K562 treated with DMSO at 1 percent for 4 hours (cell line): ENCODE measurements around the gene BEST4. TPM values are rescaled to one million over a fixed set of nuclear protein-coding genes. Genes with fewer than 3 reads are reported as not detected.

Source experiments
- total RNA-seq: library from RNA; unstranded; fragments of 300-600 nt; gene quantifications from 2 replicates; pipeline ENCODE4 v1.2.3, GENCODE V29; 2022; ENCODE audit not compliant: insufficient read depth

Gene BEST4
- total RNA-seq: not detected in 2 replicates

DNA sequence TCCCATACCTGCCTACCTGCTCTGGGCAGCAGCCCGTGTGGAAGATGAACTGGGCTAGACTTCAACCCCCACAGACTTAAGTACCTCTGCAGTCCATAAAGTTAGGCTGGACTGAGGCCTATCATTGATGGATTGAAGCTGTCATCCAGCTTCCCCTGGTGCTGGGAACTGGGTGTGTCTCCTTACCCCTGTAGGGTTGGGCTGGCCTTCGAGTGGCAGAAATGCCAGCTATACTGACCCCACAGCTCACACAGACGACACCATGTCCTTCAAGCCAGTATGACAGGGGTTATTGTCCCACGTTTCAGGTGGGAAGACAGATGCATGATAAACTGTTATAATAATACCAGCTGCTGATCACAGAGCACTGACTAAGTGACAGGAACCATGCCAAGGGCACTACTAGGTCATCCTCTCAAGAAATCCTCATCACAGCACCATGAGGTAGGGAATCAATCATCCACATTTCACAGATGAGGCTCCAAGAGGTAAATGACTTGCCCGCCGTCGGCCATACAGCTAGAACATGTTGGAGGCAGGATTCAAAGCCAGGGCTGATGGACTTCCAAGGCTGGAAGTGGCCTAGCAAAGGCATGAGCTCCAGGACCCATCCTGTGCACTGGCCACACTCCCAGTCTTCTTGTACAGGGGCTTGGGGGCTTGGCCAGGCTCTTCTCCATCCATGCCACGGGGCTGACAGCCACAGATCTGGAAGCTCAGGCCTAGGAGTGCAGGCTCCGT lies at the start of gene BEST4:
Gene BEST4, minus strand, starts transcription at position 51 of the 741 bp plus-strand sequence. CDS start 465 bp downstream, outside the sequence.

DNA sequence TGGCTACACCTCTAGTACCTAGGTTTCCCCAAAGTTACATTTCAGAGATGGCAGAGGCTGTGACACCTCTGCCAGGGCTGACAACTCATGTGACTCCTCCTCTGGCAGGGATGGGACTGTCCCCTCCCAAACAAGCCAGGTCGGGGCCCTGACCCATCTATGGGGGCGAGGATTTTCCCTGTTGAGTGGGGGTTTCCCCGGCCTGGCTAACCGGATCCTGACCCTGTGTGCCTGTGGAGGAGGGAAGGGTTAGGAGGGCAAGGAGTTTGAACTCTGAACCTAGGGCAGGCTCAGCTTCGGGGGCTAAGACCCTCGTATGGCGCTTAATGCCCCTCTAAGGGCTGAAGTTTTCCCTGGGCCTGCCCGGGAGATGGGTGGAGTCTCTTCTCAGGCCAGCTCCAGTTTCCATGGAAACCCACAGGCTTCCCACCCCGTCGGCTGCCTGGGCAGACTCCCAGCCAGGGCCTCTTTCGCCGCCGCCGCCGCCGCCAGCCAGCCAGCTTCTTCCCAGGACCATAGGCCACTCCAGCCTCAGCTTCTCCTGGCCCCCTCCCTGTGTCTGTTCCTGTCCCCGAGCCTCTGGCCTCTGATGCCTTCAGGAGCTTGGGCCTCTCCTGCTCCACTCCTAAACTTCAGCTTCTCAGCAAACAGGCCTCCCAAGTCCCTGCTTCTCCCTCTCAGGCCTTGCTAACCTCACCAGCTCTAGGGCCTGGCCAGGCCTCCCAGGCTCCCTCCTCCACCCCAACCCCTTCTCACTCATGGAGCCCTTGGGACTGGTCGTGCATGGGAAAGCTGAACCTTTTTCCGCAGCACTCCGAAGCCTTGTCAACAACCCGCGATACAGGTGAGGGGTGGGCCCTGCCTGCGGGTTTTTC lies 20.3 kb upstream of the BEST4 start, which contains the start of gene BTBD19:
Gene BTBD19, plus strand, starts transcription at position 461 of the 875 bp plus-strand sequence. Its CDS starts 298 bp downstream, at position 759.

DNA sequence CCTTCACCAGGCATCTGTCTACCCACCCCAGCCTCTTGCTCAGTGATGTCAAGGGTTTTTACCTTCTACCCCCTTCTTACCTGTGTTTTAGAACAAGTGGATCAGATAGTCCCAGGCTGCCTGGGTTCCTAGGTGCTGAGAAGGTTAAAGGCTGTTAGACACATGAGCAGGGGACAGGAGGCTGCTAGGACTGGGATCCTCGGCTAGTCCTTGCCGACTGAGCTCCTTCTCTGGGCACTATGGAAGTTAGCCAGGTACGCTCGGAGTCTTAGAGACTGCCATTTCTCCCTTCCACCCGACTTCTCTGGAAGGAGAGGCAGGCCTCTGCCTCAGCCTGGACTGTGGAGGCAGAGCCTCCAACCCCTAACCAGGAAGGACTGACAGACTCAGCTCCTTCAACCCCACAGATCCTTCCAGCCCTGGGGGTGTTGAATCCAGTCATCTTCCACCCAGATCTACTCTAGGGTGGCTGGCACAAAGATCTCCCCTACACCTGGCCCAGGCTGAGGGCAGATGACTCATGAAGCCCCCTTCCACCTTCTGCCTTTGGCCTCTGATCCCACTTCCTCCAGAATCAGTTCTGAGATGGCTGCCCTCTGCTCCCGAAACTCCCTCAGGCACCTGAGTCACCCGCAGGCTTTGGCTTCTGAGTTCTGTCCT lies 18.9 kb upstream of the BEST4 start, which contains the start of gene DYNLT4:
Gene DYNLT4, minus strand, starts transcription at position 648 of the 660 bp plus-strand sequence. CDS start 683 bp downstream, outside the sequence.

DNA sequence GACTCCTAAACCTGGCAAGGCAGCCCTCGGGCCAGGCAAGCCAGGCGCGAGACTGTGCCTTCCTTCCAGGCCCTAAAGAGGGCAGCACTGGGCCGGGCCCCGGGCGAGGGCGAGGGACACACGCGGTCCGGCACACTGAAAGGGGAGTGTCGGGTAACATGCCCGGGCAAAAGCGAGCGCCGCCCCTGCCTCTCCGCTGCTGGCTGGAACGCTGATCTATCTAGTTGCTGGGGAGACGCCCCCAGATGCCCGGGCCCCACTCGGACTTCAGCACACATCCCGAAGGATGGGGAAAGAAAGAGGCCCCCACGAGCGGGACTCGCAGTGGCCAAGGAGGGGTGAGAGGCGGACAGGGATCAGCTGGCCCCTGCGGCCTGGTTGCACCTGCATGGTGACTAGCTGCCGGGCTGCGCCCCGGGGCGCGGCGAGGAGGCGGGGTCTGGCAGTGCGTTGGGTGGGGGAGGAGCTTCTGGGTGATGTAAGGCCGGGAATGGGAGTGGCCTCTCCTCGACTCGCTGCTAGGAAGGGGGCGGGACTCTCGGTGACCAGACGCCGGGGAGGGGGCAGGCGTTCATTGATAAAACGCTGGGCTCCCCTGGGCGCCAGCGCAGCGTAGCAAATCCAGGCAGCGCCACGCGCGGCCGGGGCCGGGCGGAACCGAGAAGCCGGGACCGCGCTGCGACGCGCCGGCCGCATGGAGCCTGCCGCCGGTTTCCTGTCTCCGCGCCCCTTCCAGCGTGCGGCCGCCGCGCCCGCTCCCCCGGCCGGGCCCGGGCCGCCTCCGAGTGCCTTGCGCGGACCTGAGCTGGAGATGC lies 12.0 kb upstream of the BEST4 start, which contains the start of gene PLK3:
Gene PLK3, plus strand, starts transcription at position 608 of the 815 bp plus-strand sequence. Its CDS starts 87 bp downstream, at position 695.

DNA sequence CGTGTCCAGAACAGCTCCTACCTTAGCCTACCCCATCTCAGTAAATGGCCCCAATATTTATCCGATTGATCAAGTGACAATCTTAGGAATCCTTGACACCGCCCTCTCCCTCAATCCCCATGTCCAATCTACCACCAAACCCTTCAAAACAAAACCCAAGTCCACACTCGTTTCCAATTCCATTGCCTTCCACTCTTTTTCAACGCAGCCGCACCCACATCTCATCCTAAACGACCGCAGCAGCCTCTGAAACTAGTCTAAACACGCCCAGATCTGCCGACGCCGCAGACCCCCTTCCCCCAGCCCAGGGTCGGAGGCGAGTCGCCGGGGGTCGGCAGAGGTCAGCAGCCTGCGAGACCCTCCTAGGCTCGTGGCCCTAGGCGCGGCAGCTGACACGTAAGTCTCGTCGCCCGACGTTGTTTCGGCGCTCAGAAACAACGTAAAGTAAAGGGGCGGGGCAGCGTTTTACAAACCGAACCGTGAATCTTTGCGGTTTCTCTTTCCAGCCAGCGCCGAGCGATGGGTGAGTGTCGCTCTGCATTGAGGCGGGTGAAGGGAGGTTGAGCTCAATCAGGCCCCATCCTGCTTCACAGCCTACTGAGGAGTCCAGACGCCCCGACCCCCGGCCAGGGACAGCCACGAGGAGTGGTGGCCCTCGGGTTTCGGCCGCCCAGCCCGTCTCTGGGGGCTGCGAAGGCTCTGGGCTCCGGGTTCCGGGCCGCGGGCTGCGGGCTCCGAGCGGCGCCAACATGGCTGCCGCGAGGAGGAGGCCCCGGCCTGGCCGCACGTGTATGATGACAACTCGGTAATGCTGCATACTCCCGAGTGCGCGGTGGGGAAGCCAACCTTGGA lies 12.7 kb downstream of the BEST4 start, which contains the start of gene RPS8:
Gene RPS8, plus strand, starts transcription at position 463 of the 852 bp plus-strand sequence. Its CDS starts 57 bp downstream, at position 520.

DNA sequence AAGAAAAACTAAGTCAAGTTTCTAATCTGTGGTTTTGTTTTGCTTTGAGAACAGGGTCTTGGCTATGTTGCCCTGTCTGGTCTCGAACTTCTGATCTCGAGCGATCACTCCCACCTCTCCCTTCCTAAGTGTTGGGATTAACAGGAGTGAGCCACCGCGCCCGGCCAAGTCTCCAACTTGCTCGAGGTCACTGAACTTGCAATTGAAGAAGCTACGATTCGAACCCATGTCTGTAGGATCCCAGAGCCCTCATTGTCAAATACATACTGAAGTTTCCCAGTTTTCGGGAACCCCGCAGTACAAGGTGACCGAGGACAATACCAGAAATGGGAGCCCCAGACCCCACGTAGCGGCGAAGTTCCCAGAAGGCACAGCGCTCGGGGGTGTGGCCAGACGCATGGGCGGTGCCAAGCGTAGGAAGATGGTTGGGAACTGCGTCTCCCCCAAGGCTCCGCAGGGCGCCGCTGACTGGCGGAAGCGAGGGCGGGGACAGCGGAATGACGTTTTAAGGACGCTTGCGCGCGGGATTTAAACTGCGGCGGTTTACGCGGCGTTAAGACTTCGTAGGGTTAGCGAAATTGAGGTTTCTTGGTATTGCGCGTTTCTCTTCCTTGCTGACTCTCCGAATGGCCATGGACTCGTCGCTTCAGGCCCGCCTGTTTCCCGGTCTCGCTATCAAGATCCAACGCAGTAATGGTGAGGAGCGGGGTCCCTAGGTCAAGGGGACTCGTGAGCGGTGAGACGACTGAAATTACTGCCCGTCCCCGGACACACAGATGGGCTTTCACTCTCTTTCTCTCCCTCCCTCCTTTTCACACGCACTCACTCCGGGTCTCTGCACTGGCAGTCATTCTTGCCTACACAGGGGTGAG lies 48.4 kb downstream of the BEST4 start, which contains the start of gene KIF2C:
Gene KIF2C, plus strand, starts transcription at position 531 of the 872 bp plus-strand sequence. Its CDS starts 96 bp downstream, at position 627.

Other genes starting within 250 kb of the BEST4 start
- 5.6 and 8.5 TPM in 2 replicates for gene TMEM53, start 113.7 kb downstream of the BEST4 start, total RNA-seq
- not detected in 2 replicates for gene ARMH1, start 113.5 kb downstream of the BEST4 start, total RNA-seq
- not detected in 2 replicates for gene RNU5D-1, start 57.0 kb downstream of the BEST4 start, total RNA-seq
- 149 and 154 TPM in 2 replicates for gene KIF2C, start 48.3 kb downstream of the BEST4 start, total RNA-seq
- 6,154 and 6,462 TPM in 2 replicates for gene RPS8, start 12.6 kb downstream of the BEST4 start, total RNA-seq
- 7.7 and 11.0 TPM in 2 replicates for gene PLK3, start 12.2 kb upstream of the BEST4 start, total RNA-seq
- gene DYNLT4, start 19.2 kb upstream of the BEST4 start, total RNA-seq: 1.8 TPM in 1 of 2 replicates, not detected in the other
- gene BTBD19, start 20.4 kb upstream of the BEST4 start, total RNA-seq: 2.2 TPM in 1 of 2 replicates, not detected in the other
- gene PTCH2, start 55.1 kb upstream of the BEST4 start, total RNA-seq: 0.55 and 1.5 TPM in 2 replicates
- 48.2 and 58.2 TPM in 2 replicates for gene EIF2B3, start 198.4 kb upstream of the BEST4 start, total RNA-seq
- 44.1 and 48.2 TPM in 2 replicates for gene HECTD3, start 223.2 kb upstream of the BEST4 start, total RNA-seq
- 401 and 435 TPM in 2 replicates for gene UROD, start 224.1 kb upstream of the BEST4 start, total RNA-seq